Renal pelvis (tissue), 4 donors: Measurements from ENCODE around the gene THSD7B. TPM values are rescaled to one million over a fixed set of nuclear protein-coding genes. Genes with fewer than 3 reads are reported as not detected.
A peak's percentile ranks its signal among the peaks of the same experiment; 100 is the strongest.
"Not testable (repeated sequence)": the region's sequence is repeated elsewhere in the genome, so short reads cannot be mapped to it uniquely, and the experiment has no call there.

ENCODE experiments used
- DNase-seq: peaks from one replicate; pipeline ENCODE4 v3.0.0-alpha.2; 2013
- polyA plus RNA-seq, 3 donors: library from polyadenylated mRNA; unstranded; fragments of 120-200 nt; gene quantifications; one replicate each; pipeline ENCODE4 v1.2.1, GENCODE V29; 2013; ENCODE audit not compliant: insufficient read length in 3 of 3

Gene THSD7B
- polyA plus RNA-seq, 3 donors, result 2.4 to 5.0 (median 4.3) TPM

DNA sequence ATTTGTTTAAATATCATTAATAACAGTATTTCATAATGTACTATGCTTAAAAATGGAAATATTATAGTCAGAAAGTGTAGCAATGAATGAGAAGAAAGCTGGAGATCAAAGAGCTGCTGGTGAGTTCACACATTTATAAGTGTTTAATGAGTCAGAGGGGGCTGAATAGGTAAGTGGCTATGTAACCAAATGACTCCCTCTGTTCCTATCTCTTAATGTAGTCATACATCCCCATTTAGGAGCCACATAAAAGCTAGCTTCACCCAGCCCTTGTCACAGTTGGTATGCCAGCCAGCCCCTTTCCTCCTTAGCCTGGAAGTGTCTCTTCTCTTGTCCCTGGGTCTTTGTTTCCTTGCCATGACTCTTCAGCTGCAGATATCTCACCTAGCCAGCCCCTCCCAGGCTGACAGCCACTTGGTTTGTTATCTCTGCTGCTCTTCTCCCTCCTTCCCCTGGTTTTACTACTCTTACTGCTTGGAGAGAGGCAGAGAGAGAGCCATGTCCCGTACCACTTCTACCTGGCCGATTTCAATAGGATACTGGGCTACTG, 760.4 kb downstream of the THSD7B start:
- DNase-seq, result no peak

DNA sequence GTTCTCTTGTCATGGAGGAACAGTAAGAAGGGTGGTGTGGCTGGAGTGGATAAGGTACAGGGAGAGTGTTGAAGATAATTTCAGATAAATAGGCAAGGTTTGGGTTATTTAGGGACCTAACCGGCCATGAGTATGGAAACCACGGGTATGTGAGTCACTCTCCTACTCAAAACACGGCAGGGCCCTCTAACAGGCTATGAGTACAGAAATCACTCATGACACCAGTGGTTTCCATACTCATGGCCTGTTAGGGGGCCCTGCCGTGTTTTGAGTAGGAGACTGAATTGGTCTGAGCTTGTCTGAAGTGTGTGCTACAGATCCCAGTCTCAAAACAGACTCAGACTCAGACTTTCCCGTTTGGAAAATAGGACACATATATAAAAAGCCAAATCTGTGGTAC, 770.6 kb downstream of the THSD7B start:
- no peak for DNase-seq

DNA sequence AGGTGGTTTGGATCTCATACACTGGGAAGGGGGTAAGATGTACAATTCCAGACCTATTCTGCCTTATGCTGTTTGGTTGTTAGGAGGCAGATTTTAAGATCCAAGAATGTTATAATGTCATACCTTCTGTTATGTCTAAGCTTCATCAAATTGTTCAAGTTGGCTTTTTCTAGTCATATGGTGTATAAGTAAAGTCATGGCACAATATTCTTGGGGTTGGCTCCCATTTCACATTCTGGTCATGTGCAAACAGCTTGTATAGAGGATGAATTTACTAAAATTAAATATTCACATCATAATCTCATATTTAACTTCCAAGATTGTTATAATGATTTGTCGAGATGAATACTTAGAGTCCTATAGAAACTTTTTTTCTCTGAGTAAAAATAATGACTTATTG, 774.0 kb downstream of the THSD7B start:
- no peak for DNase-seq

DNA sequence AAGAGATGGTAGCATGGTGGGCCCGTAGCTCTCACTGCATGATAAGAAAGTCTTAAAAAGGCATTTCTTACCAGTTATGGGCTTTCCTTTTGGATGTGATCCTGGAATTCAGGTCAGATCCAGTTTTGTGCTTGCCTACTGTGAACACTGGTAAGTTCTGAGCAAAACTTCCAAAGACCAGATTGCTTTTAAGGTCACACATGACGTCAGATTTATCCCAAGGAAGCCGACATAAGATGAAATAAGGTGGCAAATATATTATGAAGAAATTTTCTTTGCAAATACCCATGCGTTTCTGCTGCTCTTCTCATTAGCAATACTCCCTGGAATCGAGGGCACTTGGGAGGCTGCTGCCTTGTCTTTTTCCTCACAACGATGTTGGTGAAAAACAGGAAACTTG, 782.5 kb downstream of the THSD7B start:
- no peak for DNase-seq

DNA sequence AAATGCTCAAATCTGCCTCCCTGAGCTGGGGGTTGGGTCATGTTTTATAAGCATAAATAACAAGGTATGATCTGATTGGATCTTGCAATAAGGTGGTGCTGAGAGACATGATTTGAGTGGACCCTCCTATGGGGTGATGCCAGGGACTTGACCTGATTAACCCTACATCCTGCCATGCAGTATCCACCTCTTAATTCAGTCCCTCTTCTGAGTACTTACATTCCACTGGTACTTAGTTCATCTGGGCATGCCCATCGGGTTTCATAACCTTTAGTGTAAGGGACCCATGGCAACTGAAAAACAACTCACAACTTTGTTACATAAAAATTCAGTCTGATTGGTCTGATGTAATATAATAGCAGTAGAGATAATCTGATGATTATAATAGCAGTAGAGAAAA, 801.0 kb downstream of the THSD7B start:
- no peak for DNase-seq

DNA sequence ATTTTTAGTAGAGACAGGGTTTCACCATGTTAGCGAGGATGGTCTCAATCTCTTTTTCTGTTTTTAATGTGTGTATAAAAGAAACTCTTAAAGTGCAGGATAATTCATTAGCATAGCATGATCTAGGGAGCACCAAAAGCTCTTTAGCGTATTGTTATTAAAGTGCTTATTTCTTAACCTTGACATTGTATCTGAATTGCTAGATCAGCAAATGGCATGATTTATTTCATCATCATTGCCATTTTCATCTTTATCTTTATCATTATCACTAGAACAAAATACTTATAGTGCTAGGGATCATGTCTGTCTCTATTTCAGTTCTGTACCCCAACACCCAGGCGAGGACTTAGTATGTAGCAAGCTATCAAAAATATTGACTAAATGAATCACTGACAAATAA, 805.1 kb downstream of the THSD7B start:
- no peak for DNase-seq

DNA sequence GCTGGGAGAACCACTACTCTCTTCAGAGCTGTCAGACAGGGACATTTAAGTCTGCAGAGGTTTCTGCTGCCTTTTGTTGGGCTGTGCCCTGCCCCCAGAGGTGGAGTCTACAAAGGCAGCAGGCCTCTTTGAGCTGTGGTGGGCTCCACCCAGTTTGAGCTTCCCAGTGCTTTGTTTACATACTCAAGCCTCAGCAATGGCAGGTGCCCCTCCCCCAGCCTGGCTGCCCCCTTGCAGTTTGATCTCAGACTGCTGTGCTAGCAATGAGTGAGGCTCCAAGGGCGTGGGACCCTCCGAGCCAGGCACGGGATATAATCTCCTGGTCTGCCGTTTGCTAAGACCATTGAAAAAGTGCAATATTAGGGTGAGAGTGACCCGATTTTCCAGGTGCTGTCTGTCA, 822.5 kb downstream of the THSD7B start:
- DNase-seq, result not testable (repeated sequence)

DNA sequence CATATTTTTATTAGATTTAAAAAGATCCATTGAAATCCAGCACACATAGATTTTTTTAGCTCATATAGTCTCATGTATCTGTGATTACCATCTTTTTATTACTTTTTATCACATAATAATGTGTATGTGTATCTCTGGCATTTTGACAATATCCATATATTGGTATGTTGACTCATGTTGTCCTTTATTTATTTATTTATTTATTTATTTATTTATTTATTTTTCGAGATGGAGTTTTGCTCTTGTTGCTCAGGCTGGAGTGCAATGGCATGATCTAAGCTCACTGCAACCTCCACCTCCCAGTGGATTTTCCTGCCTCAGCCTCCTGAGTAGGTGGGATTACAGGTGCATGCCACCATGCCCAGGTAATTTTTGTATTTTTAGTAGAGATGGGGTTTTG, 823.2 kb downstream of the THSD7B start:
- DNase-seq, result not testable (repeated sequence)

DNA sequence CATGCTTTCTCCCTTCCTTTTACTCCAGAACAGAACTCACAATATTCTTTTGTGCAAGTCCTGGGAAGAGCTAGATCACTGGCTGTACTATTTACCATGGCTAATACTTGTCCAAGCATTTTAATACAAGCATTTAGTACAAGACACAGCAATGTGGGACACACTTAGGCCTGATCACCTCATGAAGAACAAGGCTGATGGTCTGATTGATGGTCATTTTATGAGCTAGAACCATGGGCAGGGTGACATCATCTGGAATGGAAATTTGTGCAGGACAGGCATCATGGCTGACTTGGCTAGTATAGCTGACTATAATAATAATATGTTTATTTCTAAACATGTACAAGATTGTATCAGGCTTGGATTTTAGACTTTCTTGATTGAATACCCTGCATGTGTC, 824.8 kb downstream of the THSD7B start:
- DNase-seq, result no peak

DNA sequence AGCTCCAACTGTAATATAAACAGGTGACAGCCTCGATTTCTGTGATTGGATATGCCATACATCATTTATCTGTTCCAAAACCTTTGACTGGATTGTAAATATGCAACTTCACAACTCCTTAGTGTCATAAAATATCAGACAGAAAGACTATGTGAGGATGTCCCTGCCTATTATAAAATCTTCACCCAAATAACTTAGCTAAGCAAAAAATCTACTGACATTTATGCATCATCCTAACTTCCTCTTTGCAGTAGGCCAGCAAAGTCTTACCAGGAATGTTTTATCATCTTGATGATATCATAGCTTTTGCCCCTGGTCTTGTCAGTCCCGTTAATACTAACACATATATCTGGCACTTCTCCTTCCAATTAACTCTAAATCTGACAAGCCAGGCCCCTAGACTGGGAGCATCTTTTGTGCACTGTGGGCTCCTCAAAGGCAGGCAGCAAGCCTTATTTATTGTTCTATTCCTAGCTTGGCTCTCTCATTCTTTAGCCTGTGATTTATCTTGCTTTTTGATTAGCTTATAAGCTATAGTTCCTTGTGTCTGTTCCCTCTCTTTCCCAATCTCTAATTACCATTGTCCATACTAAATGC, 842.5 kb downstream of the THSD7B start:
- no peak for DNase-seq

DNA sequence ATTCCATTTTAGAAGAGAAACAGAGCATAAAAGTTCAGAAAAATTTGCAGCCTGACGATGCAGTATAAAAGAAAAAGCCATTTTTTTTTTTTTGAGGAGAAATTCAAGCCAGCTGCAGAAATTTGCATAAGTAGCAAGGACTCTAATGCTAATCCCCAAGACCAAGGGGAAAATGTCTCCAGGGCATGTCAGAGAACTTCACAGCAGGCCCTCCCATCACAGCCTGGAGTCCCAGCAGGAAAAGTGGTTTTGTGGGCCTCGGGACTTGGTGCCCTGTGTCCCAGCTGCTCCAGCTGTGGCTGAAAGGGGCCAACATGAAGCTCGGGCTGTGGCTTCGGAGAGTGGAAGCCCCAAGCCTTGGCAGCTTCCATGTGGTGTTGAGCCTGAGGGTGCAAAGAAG, 873.6 kb downstream of the THSD7B start:
- no peak for DNase-seq

DNA sequence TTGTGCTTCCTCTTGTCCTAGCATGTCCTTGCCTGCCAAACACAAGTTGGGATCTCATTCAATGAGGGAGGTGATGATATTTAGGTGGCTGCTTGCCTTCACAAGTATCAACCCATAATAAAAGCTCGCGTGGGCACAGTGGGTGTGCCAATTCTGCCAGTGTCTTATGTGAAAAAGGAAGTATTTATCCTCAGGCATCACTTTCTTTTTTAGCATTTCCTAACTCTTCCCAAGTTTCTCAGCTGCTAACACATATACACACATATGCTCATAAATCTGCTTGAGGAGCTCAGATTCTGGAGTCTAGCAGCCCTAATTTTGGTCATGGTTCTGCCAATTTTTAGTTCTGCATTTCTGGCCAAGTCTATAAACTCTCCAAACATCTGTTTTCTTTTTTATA, 879.4 kb downstream of the THSD7B start:
- DNase-seq, result no peak

DNA sequence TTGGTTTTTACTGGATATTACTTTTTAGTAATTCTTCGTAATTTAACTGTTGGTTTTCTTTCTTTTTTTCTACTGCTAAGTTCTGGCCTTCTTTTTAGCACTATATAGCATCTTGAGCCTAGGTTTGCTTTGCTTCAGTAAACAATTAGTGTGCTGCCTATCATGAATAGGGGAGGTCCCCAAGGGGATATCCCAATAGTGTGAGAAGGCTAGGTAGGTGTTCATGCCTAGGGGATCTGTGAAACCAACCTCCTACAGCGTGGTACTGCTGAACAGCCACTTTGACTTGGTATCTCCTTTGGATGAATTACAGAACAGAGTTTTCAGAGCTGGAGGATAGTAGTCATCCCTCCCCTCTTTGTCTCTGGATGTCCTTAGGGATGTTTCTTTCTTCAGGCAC, 888.7 kb downstream of the THSD7B start:
- DNase-seq, result no peak

DNA sequence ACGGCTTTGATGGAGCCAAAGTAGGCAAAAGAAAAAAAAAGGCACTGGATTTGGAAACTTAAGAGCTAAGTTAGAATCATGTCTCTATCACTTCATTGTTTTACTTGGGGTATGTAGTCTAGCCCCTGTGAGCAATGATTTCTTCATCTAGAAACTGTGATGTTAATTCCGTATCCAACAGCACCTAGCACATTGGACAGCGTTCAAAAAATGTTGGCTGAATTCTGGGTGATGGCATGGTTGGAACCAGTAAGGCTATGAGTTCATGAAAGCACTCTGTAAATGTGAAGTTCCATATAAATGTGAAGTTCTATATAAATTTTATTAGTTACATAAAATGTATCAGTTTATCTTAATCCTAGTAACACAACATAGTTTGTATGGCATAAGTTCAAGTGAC, 890.5 kb downstream of the THSD7B start:
- DNase-seq, result no peak

DNA sequence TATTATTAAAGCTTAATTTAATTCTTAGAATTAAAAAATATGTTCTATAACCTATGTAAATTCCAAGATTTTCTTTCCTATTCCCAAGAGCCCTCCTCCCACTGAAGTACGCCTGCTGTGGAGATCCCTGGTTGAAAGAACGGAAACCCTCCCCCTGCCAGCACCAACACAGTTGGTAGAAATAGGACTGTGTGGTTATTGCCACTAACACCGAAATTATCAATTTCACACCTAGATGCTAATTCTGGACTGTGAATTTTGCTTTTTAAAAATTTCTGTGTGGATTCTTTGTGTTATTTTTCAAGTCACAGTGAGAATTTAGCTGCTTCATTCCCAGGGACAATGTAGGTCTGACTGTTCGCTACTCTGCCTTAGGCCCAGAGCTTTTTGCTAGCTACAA, 893.1 kb downstream of the THSD7B start:
- DNase-seq, result no peak

DNA sequence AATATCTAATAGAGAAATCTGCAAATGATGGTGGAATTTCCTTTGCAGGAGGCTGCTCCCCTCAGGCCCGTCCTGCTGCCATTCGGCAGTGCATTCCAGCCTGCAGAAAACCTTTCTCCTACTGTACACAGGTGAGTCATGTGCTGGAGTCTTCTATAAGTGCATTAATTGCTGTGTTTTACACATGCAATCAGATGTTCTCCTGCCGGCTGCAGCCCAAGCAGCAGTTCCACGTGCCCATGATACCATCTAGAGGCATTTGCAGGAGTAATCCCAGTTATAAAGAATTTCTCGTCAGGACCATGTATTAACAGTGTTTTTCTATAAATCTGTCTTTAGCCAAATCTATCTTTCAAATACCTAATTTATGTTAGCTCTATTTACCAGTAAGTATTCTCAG, 894.3 kb downstream of the THSD7B start:
- DNase-seq, result peak; percentile 3

DNA sequence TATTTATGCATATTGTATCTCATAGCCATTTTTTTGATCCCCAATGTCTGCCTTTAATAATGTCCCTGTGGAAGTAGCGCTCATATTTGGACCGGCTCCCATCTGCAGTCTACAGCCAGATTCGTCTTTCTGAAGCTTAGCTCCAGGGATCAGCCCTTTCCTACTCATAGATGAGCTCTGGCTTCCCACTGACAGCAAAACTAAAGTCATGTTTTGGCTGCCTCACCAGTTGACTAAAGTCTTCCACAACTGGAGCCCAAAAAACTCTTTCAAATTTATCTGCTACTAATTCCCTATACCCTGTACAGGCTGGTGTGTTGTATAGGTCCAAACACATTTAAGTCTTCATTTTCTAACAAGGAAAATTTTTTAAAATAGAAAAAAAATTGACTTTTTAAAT, 904.8 kb downstream of the THSD7B start:
- no peak for DNase-seq

DNA sequence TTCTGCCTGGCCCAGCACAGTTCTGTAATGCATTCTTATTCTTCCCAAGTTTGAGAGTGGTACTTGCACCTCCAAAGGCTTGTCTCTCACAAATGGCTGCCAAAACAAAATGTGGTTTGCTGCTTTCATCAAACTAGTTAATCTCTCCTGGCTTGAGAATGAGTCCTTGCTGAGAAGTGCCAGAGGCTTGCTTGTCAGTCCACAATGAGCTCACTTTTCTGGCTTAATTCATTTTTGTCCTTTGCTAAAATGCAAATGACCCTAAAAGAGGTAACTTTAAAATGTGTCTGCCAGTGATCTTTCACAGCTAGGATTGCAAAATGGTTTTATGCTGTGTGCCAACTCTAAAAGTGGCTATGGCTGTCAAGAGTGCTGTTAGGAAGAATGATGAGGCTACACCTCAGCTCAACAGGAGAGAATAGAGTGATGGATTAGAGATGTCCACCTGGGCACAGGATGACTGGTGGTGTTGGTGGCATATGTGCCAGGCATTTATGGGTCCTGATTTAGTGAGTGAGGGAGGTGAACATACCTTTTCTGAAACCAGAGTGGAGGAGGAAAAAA, 907.7 kb downstream of the THSD7B start:
- no peak for DNase-seq

DNA sequence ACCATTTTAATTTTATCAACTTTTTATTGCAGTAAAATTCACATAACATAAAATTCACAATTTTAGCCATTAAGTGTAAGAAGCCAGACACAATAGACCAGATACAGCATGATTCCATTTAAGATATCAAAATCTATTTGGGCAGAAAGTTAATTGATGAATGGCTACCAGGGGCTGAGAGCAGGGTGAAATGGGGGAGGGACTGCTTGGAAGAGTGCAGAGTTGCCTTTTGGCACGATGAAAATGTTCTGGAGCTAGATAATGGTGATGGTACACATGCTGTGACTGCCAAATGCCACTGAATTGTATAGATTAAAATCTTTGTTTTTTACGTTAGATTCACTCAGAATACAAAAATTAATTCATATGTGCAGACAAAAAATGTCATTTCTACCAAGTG, 909.6 kb downstream of the THSD7B start:
- no peak for DNase-seq

DNA sequence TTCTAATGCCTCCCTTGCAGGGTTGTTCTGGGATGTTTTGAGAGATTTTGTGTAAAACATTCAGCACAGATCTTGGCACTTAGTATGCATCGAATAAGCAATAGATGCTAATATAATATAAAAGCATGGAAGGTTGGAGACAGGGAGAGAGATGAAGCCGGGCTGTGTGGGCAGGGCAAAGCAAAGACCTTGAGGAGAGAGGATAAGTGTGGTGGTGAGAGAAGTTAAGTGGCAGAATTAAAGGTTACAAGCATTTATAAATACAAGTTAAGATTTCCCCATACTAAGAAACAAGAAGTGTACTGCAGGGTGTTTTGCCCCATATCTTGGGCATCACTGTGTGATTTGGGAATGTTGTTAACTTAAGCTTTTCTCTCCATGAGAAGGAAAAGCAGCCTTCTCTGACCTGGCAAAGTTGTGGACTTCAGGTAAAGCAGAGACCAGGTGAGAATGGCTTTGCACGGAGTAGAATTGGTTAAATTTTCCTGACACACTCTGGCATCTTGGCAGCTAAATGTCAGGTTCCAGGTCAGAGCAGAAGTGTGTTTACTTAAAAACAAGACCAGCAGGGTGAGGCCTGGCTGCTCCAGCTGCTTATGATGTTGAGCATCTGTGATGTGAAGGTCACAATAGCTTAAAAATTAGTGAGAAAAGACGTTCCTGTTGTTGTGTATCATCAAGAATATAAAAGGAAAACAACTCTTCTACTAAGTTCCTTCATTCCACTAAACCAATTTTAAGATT, 910.4 kb downstream of the THSD7B start:
- no peak for DNase-seq

DNA sequence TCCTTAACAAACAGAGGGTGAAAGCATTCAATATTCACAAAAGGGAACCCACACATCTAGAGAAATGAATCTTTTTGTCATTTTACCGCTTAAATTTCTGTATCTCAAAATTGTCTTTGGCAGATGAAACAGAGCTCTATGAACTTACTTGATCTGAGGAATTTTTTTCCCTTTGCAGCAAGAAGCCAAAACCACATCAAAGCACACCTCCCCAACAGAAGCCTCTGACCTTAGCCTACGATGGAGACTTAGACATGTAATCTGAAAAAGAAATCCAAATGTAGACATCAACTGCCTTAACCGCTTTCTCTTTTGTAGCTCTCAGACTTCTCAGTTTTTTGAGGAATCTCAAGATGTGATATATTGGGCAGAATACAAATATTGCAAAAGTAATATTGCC, 911.0 kb downstream of the THSD7B start:
- DNase-seq, result no peak

DNA sequence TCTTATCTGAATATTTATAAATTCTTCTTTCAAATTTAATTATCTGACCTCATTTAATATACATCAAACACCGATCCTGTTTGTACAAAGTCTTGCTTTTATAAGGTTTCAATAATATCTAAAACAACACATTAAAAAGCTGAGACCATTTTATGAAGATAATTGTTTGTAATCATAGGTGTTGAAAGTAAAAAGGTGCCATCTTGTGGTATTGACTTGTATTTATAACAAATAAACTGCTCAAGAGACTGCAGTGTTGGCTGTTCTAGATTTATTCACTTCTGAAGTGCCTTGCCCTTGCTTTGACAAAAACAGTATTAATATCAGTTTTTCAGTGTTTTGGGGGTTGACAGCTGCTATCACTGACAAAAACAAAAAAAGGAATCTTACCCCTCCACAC, 912.1 kb downstream of the THSD7B start:
- DNase-seq, result no peak

DNA sequence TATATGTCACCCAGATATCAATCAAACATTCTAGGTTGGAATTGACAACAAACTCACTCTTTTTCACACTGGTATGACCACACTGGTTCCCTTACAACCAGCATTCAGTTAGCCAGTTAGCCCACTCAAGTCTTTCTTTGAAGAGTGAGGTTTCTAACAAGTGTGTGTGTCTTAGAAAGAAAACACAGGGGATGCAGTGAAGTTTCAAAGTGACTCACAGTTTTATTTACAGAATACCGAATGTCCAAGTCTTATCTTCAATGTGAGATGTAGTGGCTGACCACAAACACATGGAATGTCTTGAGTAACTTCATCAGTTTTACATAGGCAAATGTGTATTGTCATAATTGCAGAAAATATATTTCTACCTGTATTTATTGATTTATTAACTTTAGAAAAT, 924.2 kb downstream of the THSD7B start:
- no peak for DNase-seq

DNA sequence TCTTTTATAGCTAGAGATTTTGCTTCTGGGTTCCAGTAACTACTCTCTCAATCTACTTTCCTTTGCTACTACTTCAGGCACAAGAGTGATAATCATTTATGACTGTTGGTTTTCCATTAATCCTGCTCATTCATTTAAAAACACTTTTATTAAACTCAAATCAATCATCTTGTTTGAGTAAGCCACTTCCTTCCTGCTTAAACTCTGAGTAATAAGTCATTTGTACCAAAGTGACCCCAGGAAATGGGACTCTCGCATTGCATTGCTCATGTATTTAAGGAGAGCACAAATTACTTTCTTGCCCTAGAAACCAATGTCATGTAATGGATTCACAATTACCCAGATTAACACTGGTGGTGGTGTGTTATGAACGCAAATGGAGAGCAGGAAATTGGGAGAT, 928.2 kb downstream of the THSD7B start:
- no peak for DNase-seq
